Caki2 (cell line): ENCODE measurements around the gene GPR139. TPM values are rescaled to one million over a fixed set of nuclear protein-coding genes. Genes with fewer than 3 reads are reported as not detected.
A peak's percentile ranks its signal among the peaks of the same experiment; 100 is the strongest.

Experiments used
- DNase-seq: peaks from one replicate; pipeline ENCODE4 v3.0.0-alpha.2; 2015; ENCODE audit warnings: low read depth
- in situ Hi-C: cut with HindIII; loops from 2 replicates; pipeline ENCODE4 v1.10.0; 2016; ENCODE audit warnings: low sequenced_read_pairs, low pct_unique_long_range_greater_than_20kb, mixed read lengths
- total RNA-seq: library from RNA; depleted of rRNA; stranded (reverse); fragments of >200 nt; shearing (Covaris generic); gene quantifications from 2 replicates; pipeline ENCODE4 v1.2.3, GENCODE V29; 2014; ENCODE audit warnings: low replicate concordance

Gene GPR139
- total RNA-seq, 1 experiment from 2014 or later: not detected

DNA sequence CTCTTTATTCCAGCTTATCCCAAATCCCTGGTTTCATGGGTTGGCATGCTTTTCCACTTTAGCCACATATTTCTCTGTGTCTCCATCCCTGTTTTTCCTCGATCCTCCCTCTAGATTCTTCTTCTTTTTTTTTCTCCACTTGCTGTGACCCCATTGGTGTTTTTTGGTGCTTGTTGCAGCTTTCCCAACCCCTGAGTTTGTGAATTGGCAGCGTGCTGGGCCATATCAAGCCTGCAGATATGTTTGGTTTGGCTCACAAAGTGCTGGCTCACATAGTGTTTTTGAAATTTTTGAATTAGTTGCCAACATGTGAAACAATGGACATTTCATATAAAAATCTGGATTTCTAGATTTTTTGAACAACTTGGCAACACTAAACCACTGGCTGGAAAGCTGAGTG is 8.8 kb downstream of the GPR139 start:
- in situ Hi-C loops: no loop called here
- DNase-seq: no peak

- no peak for DNase-seq
- in situ Hi-C loops: no loop called here
Measured at GRCh38 chr16:20064520-20064919, 9.2 kb downstream of the GPR139 start.

DNA sequence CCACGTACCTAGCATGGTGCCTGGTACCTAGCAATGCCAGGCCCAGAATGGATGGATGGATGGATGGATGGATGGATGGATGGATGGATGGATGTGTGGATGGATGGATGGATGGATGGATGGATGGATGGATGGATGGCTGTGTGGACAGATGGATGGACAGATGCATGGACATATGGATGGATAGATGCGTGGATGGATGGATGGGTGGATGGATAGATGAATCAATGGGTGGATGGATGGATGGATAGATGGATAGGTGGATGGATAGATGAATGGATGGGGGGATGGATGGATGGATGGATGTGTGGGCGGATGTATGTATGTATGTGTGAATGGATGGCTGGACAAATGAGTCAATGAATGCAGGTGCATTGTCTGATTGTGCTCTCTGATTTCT is 12.6 kb downstream of the GPR139 start:
- DNase-seq: no peak
- in situ Hi-C loops: no loop called here

DNA sequence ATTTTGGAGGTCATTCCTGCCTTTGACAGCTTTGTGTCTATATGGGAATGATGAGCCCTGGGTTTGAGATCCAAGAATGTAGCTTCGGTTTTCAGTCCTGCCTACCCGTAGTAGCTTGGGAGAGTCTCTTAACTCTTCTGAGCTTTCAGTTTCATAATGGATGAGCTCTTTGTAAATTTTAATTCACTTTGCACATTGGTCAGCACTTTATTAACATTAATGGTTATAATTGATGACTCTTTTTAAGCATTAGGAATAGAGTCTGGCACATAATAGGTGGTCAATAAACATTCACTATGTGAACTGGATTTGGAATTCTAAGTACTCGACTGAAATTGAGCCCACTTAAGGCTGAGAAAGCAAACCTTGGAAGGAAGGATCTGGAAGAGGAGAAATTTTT is 17.3 kb downstream of the GPR139 start:
- in situ Hi-C loops: no loop called here
- no peak for DNase-seq

DNA sequence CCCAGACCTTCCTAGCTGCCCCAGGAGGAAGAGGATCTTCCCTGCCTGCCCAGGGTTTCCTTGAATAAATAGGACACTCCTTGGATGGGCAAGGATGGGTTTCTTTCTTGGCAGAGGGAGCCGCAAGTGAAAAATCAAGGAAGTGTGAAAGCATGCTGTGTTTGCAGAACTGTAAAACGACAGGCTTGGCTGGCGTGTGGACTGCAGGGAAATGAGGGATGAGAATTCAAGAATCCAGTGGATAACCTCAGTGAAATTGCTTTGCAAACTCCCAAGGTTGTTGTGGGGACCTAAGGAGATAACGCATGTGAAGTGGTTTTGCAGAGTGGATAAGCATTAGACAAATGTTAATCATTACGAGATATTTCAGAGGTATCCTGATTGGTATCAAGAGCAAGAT is 20.4 kb downstream of the GPR139 start:
- in situ Hi-C loops: no loop called here
- DNase-seq: no peak

DNA sequence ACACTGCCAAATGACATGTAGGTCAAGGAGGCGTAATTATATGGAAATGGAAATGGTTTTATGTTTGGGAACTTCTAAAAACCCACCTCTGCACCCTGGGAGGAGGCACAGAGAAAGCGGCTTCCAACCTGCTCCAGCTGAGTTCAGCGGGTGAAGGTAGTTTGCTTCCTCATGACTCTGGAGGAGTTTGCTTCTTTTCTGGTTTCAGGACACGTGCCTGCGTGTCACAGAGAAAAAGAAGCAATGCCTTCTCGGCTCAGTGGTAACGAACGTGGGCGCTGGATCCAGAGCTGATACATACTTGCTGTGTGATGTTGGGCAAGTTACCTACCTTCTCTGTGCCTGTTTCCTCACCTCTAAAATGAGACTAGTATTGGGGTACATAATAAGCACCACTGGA is 22.1 kb downstream of the GPR139 start:
- in situ Hi-C loops: no loop called here
- DNase-seq: no peak

DNA sequence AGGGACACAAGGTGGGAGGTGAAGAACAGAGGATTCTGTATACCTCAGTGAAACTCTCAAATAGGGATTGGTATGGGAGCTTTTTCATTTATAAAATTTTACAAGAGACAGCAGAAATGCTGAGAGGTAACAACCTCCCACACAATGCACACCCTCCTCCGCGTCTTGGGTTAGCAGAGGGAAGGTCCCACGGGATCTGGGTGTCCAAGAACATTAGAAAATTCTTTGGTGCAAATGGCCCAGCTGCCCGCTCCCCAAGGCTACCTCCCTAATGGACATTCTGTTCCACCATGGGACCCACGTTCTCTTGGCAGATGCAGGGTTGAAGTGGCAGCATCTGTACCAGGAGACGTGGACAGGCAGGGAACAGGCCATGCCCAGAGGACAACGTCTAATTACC is 22.5 kb downstream of the GPR139 start:
- in situ Hi-C loops: no loop called here

DNA sequence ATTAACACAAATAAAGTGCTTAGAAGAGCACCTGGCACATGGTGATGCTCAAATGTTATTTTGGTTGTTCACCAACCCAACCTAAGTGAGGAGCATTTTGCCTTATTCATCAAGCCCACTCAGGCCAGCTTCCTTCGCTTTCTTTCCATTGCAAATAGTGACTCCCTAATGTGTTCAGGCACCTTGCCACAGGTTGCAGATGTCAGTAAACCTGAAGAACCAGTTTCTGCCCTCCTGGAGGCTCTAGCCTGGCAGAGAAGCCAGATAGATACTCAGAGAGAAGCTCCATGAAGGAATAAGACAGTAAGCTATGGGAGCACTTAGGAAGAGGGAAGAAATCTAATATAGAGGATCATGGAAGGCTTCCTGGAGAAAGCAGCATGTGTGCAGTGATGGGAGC is 23.9 kb downstream of the GPR139 start:
- in situ Hi-C loops: no loop called here
- no peak for DNase-seq

More for the DNA sequence above, 22.5 kb downstream of the GPR139 start:
- DNase-seq: no peak

- in situ Hi-C loops: no loop called here
- DNase-seq: no peak
Measured at GRCh38 chr16:20045886-20046285, 27.8 kb downstream of the GPR139 start.

- in situ Hi-C loops: no loop called here
- DNase-seq: peak; percentile 24
Measured at GRCh38 chr16:20042848-20043247, 30.8 kb downstream of the GPR139 start.

DNA sequence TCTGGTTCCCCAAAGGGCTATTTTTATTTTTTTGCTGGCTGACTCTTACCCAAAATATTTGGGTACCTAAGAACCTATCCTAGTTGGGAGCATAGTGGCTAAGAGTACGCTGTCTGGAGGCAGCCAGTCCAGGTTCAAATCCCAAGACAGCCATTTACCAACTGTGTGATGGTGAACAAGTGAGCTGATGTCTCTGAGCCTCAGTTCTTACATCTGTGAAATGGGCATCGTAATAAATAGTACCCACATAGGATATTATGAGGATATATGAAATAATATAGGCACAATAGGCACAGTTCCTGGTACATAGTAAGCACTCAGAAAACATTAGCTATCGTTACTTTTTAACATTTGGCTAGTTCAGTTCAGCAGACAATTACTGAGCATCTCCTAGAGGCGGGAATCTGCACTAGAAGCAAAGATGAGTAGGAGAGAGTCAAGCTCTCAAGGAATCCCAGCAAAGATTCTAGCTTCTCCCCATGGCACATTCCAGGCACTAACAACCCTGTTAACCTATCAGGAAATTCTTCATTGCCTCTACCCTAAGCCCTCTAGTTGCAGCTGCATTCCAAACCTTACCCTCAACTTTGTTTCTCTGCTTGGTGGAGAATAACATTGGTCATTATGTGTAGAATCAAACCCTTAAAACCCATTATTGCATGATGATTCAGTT is 31.6 kb downstream of the GPR139 start:
- in situ Hi-C loops: no loop called here
- DNase-seq: no peak

- in situ Hi-C loops: no loop called here
Measured at GRCh38 chr16:20040011-20040410, 33.7 kb downstream of the GPR139 start.

DNA sequence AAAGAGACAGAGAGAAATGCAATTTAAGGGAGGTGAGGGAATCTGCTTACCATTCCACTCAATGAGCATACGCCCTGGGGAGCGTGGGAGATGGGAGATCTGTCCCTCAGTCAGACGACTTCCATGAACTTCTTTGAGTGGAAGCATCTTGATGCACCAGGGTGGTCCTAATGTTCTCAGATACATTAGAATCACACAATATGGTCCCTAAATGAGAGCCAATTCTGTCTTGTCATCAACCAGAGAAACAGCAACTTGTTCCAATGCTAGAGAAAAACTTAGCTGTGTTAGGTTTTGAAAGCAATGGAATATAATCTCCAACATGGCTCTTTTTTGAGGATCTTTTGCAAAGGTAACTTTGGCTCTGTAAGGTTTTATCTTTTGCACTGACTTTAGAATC is 44.1 kb downstream of the GPR139 start:
- in situ Hi-C loops: no loop called here
- DNase-seq: no peak

More at GRCh38 chr16:20040011-20040410, 33.7 kb downstream of the GPR139 start:
- DNase-seq: no peak

DNA sequence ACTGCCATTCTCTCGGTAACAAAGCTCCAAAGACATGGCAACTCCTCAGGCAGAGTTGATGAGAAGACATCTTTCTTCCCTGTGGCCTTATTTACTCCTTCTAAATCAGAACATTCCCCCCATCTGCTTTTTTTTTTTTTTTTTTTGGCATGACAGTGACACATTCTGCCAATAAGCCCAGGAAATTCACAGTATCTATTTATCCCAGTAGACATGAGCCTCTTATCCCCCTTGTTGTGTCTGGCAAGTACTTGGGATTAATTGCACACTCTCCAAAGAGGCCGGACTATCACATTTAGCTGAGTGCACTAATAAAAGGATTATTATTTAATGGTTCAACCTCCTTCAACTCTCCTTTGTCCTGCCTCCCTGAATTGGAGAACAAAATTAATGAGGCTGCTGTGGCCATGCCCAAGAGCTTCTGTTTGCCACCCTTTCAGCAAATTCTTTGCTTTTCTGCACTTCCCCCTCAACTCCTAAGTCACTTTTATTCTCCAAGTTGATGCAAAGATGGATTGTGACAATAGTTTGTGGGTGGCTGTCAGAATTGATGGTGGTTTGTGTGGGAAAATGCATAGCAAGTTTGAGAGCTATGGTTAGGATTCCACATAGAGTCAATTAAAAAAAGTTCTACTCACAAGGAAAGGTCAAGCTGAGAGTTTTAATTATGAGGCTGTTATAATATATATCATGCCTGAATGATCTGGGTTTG is 47.2 kb downstream of the GPR139 start:
- in situ Hi-C loops: no loop called here
- no peak for DNase-seq

DNA sequence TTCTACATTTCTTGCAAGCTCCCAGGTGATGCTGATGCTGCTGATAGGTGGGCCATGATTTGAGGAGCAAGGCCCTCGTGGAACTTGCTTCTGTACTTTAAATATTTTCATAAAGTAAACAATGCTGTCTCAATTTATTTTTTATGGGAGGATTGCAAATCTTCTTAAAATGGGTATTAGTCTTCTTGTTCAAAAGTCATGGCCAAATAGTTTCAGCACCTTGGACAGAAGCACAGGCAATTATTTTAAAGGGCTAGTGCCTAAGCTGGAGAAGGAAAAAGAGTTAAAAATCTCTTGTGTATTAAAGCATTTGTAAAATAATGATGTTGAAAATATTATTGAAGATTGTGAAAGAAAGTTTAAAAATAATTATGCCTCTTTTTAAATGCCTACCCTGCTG is 50.5 kb downstream of the GPR139 start:
- peak; percentile 30 for DNase-seq
- in situ Hi-C loops: no loop called here

GRCh38 chr16:20020976-20021375 is 52.7 kb downstream of the GPR139 start:
- no peak for DNase-seq
- in situ Hi-C loops: no loop called here

- in situ Hi-C loops: no loop called here
- no peak for DNase-seq
Measured at GRCh38 chr16:20020083-20020482, 53.6 kb downstream of the GPR139 start.

GRCh38 chr16:20016234-20016633 is 57.5 kb downstream of the GPR139 start:
- DNase-seq: no peak
- in situ Hi-C loops: no loop called here

- in situ Hi-C loops: no loop called here
- no peak for DNase-seq
Measured at GRCh38 chr16:20004931-20005330, 68.8 kb downstream of the GPR139 start.

- in situ Hi-C loops: no loop called here
- DNase-seq: no peak
Measured at GRCh38 chr16:20002936-20003335, 70.8 kb downstream of the GPR139 start.
